ENCODE data around the gene HSPD1. TPM values are rescaled to one million over a fixed set of nuclear protein-coding genes. Genes with fewer than 3 reads are reported as not detected.

HSPD1 gene
- total RNA-seq = 146 TPM

DNA sequence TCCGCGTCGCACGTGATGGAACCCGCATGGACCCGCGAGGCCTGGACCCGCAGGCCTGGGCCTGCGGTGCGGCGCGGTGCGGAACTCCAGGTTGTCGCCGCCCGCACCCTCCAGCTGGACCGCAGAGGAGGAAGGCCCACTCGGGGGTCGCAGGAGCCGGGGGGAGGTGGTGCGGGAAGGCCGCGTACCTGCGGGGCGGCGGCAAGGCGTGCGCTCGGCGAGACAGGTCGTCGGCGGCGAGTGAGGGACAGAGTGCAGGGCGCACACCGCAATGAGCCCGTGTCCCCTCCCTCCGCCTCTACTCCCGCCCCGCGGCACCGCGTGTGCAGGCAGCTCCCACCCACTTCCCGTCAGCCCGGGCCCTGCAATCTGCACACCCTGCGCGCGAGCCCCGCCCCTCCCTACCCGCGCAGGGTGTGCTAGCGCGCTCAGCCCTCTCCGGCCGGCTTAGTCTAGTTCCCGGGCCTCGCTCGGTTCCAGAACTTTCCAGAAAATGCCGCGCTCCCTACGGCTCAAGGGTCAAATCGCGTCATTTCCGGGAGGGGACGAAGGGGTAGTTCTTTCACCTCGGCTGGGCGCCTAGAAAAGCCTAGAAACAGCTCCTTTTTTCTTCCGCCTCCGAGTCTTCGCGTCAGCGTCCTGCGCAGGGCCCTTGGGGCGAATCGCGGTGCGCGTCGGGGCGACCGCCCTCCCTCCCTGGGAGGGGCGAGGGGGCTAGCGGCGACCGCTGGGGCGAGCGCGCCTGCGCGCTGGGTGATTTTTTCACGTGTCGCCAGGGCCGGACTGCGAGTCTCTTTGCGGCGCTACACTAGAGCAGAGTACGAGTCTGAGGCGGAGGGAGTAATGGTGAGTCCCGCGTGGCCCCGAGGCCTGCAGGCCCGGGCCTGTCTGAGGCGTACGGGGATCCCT is at the start of gene HSPD1, which contains the start of gene HSPE1:
HSPD1 (minus strand) TSS at position 247 of the 909 bp plus-strand sequence. CDS start 992 bp downstream, outside the sequence.
HSPE1 (plus strand) TSS at position 786 of the 909 bp plus-strand sequence; CDS start at position 844, 58 bp downstream.
- peaks cover 31 to 47% (median 35%) of the 10 kb centered on the region in 3 donors for H3K4me1 ChIP-seq (ENCODE audit: control insufficient read depth in 3 of 3, insufficient read depth in 3 of 3, low read length in 3 of 3)
- H3K36me3 ChIP-seq (ENCODE audit: control insufficient read depth in 3 of 3, insufficient read depth in 3 of 3, low read length in 3 of 3) = peaks cover 24 to 41% (median 36%) of the 10 kb centered on the region in 3 donors
- H3K27ac ChIP-seq (ENCODE audit: low read depth, low read length) = peak within 1 kb of the TSS; percentile 95
- H3K27me3 ChIP-seq (ENCODE audit: control insufficient read depth in 3 of 3, insufficient read depth in 3 of 3, low read length in 3 of 3) = no peaks in the 10 kb centered on the region
- peak within 1 kb of the TSS; percentile 89 to 97 (median 90) for H3K4me3 ChIP-seq (ENCODE audit: low read length in 3 of 3)
- H3K9ac ChIP-seq (ENCODE audit: low read depth in 1 of 3, low read length in 3 of 3) = peak within 1 kb of the TSS; percentile 94 to 97 (median 95)
- no peaks in the 10 kb centered on the region for H3K9me3 ChIP-seq (ENCODE audit: control insufficient read depth in 3 of 3, low read length in 3 of 3)

DNA sequence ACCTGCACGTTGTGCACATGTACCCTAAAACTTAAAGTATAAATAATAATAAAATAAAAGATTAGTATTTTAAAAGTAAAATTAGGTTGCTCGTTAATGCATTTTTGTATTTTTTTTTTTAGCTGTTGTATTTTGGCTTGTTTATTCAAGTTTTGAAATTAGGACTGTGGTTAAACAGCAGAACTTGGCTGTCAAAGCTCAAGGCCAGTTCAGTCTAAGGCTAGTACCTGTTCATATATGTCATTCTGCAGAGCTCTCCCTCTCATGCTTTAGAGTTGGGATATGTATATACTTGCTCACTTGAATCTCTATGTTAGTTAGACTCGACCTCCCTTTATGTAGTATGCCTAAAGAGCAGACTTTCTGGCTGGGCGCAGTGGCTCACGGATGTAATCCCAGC is 48.9 kb upstream of the HSPD1 start:
- no peaks in the 10 kb centered on the region for H3K27me3 ChIP-seq (ENCODE audit: control insufficient read depth in 3 of 3, insufficient read depth in 3 of 3, low read length in 3 of 3)
- H3K9ac ChIP-seq (ENCODE audit: low read depth in 1 of 3, low read length in 3 of 3) = no peak overlapping the region
- peaks cover 13 to 28% (median 15%) of the 10 kb centered on the region in 3 donors for H3K36me3 ChIP-seq (ENCODE audit: control insufficient read depth in 3 of 3, insufficient read depth in 3 of 3, low read length in 3 of 3)
- no peaks in the 10 kb centered on the region for H3K9me3 ChIP-seq (ENCODE audit: control insufficient read depth in 3 of 3, low read length in 3 of 3)
- no peak overlapping the region for H3K4me3 ChIP-seq (ENCODE audit: low read length in 3 of 3)
- no peak overlapping the region for H3K27ac ChIP-seq (ENCODE audit: low read depth, low read length)
- no peaks in the 10 kb centered on the region for H3K4me1 ChIP-seq (ENCODE audit: control insufficient read depth in 3 of 3, insufficient read depth in 3 of 3, low read length in 3 of 3)

DNA sequence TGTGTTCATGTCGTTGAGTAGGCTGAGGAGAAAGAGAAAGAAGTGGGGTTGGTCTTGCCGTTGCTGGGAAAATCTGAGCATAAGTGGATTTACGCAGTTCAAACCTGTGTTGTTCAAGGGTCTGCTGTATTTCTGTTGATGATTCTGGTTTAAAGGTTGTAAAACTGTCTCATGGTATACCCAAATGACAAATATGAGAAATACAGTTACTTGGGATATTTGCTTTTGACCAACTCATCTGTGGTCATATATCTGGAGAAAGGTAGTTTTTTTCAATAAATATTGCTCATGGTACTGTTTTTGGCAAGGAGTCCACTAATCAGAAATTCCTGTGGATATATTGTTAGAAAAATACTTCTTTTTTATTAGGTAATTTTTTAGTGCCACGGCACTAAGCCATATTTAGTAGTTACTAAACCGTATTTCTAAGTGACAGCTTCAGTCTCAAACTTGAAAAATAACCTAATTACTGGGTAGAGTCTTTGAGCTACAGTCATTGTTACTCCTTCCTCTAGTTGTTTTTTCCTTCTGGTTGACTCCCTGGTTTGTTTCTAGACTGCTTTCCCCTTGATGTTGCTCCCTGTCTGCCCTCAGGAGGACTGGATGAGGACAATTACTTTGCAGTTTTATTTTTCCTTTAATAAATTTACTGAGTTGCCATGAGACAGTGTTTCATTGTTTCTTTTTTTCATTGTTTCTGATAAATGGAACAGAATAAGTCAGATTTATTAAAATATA is 47.7 kb upstream of the HSPD1 start:
- Histone ChIP-seq H3K27ac (ENCODE audit: low read depth, low read length) (no peak overlapping the region), H3K9ac (ENCODE audit: low read depth in 1 of 3, low read length in 3 of 3) (no peak overlapping the region), H3K4me3 (ENCODE audit: low read length in 3 of 3) (no peak overlapping the region), H3K36me3 (ENCODE audit: control insufficient read depth in 3 of 3, insufficient read depth in 3 of 3, low read length in 3 of 3) (peaks cover 11 to 34% (median 25%) of the 10 kb centered on the region in 3 donors), H3K4me1 (ENCODE audit: control insufficient read depth in 3 of 3, insufficient read depth in 3 of 3, low read length in 3 of 3) (no peaks in the 10 kb centered on the region), H3K27me3 (ENCODE audit: control insufficient read depth in 3 of 3, insufficient read depth in 3 of 3, low read length in 3 of 3) (no peaks in the 10 kb centered on the region), H3K9me3 (ENCODE audit: control insufficient read depth in 3 of 3, low read length in 3 of 3) (no peaks in the 10 kb centered on the region)

DNA sequence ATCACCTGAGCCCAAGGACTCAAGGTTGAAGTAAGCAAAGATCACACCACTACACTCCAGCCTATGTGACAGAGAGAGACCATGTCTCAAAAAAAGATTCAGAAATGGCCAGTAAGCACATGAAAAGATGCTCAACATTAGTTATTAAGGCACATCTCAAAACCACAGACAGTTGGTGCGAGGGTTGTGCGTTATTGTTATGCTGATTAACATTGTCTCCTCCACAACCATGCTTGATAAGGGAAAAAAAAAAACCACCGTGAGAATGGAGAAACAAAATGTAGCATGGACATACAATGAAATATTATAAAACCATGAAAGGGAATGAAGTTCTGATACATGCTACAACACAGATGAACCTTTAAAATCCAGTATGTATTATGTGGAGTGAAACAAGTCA is 43.6 kb upstream of the HSPD1 start:
- Histone ChIP-seq H3K36me3 (ENCODE audit: control insufficient read depth in 3 of 3, insufficient read depth in 3 of 3, low read length in 3 of 3) (peaks cover 8 to 32% (median 29%) of the 10 kb centered on the region in 3 donors), H3K4me3 (ENCODE audit: low read length in 3 of 3) (no peak overlapping the region), H3K4me1 (ENCODE audit: control insufficient read depth in 3 of 3, insufficient read depth in 3 of 3, low read length in 3 of 3) (no peaks in the 10 kb centered on the region)

DNA sequence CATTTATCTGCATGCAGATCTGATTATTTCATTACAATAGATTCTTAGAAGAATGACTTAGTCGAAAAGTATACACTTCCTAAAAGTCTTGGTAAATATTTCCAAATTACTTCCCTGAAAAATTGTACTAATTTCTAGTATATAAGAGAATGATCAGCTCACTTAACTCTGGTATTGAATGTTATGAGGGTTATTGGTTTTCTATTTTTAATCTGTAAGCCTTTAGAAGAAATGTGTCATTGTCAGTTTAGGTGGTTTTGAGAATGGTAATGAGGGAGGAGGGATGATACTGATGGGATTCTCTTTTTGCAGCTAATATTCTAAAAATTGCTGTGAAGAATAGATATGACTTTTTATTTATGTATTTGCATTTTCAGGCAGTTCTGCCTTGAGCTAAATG is 40.1 kb upstream of the HSPD1 start:
- Histone ChIP-seq H3K9me3 (ENCODE audit: control insufficient read depth in 3 of 3, low read length in 3 of 3) (no peaks in the 10 kb centered on the region), H3K36me3 (ENCODE audit: control insufficient read depth in 3 of 3, insufficient read depth in 3 of 3, low read length in 3 of 3) (peaks cover 13 to 44% (median 41%) of the 10 kb centered on the region in 3 donors), H3K4me3 (ENCODE audit: low read length in 3 of 3) (no peak overlapping the region), H3K9ac (ENCODE audit: low read depth in 1 of 3, low read length in 3 of 3) (no peak overlapping the region), H3K4me1 (ENCODE audit: control insufficient read depth in 3 of 3, insufficient read depth in 3 of 3, low read length in 3 of 3) (no peaks in the 10 kb centered on the region), H3K27me3 (ENCODE audit: control insufficient read depth in 3 of 3, insufficient read depth in 3 of 3, low read length in 3 of 3) (no peaks in the 10 kb centered on the region), H3K27ac (ENCODE audit: low read depth, low read length) (no peak overlapping the region)

More for the DNA sequence above, 43.6 kb upstream of the HSPD1 start:
- H3K27me3 ChIP-seq (ENCODE audit: control insufficient read depth in 3 of 3, insufficient read depth in 3 of 3, low read length in 3 of 3) = no peaks in the 10 kb centered on the region
- H3K27ac ChIP-seq (ENCODE audit: low read depth, low read length) = no peak overlapping the region
- no peaks in the 10 kb centered on the region for H3K9me3 ChIP-seq (ENCODE audit: control insufficient read depth in 3 of 3, low read length in 3 of 3)
- H3K9ac ChIP-seq (ENCODE audit: low read depth in 1 of 3, low read length in 3 of 3) = no peak overlapping the region

DNA sequence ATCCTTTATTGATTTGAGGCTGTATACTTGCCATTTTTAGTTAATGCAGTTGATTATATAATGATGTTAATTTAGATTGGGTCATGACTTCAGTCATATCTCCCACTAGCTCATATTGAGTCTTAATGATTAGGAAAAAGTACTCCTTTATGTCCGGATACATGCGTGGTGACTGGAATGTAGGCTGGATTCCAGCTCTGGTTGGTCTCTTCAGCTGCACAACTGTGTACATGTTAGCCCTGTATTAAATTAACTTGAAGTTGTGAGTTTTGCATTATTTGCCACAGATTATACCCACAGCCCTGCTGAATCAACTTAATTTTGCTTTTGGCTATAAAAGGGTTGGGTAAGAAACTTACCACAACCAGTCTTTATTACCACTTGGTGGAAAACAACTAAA is 38.8 kb upstream of the HSPD1 start:
- Histone ChIP-seq H3K27ac (ENCODE audit: low read depth, low read length) (no peak overlapping the region), H3K9me3 (ENCODE audit: control insufficient read depth in 3 of 3, low read length in 3 of 3) (no peaks in the 10 kb centered on the region), H3K4me3 (ENCODE audit: low read length in 3 of 3) (no peak overlapping the region), H3K36me3 (ENCODE audit: control insufficient read depth in 3 of 3, insufficient read depth in 3 of 3, low read length in 3 of 3) (peaks cover 4 to 40% (median 36%) of the 10 kb centered on the region in 3 donors), H3K9ac (ENCODE audit: low read depth in 1 of 3, low read length in 3 of 3) (no peak overlapping the region), H3K4me1 (ENCODE audit: control insufficient read depth in 3 of 3, insufficient read depth in 3 of 3, low read length in 3 of 3) (no peaks in the 10 kb centered on the region), H3K27me3 (ENCODE audit: control insufficient read depth in 3 of 3, insufficient read depth in 3 of 3, low read length in 3 of 3) (no peaks in the 10 kb centered on the region)

DNA sequence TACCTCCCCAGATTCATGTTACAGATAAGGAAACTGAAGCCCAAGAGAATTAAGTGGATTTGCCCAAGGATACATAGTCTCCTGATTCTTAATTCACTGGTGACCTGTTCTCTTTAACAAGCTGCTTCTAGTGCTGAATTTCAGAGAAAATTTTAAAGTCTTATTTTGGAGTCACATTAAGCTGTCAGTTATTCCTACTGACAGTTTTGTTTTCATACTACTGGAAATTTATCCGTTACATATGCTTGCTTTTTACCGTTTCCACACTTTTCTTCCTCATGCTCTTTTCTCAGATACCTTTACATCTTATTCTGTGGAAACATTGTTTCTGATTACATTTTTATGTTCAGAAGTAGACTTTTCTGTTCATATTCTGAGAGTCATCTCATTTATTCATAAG is 17.5 kb upstream of the HSPD1 start:
- Histone ChIP-seq H3K4me3 (ENCODE audit: low read length in 3 of 3) (peak overlapping the region; percentile 87 to 96 (median 90)), H3K27ac (ENCODE audit: low read depth, low read length) (no peak overlapping the region), H3K36me3 (ENCODE audit: control insufficient read depth in 3 of 3, insufficient read depth in 3 of 3, low read length in 3 of 3) (no peaks in the 10 kb centered on the region), H3K9ac (ENCODE audit: low read depth in 1 of 3, low read length in 3 of 3) (peak overlapping the region; percentile 36 to 93 (median 85)), H3K4me1 (ENCODE audit: control insufficient read depth in 3 of 3, insufficient read depth in 3 of 3, low read length in 3 of 3) (peaks cover 5 to 16% (median 8%) of the 10 kb centered on the region in 3 donors), H3K27me3 (ENCODE audit: control insufficient read depth in 3 of 3, insufficient read depth in 3 of 3, low read length in 3 of 3) (no peaks in the 10 kb centered on the region), H3K9me3 (ENCODE audit: control insufficient read depth in 3 of 3, low read length in 3 of 3) (no peaks in the 10 kb centered on the region)

DNA sequence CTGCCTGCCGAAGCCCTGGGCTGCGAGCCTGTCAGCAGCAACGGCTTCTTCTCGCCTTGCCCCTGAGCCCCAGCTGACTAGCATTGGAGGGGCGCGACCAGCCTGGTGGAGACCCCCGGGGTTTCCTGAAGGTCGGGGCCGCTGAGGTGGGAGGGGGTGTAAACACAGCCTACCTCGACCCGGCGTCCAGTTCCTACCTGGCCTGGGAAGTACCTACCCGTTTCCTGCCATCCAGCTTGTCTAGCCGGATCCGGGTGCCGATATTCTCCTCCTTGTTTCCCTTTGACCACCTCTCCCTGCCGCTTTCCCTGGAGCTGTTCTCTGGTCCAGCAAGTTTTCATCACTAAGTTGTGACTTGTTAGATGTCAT is 16.7 kb upstream of the HSPD1 start:
- H3K9ac ChIP-seq (ENCODE audit: low read depth in 1 of 3, low read length in 3 of 3) = peak overlapping the region; percentile 82 to 93 (median 85)
- peak overlapping the region; percentile 87 to 96 (median 90) for H3K4me3 ChIP-seq (ENCODE audit: low read length in 3 of 3)
- no peaks in the 10 kb centered on the region for H3K27me3 ChIP-seq (ENCODE audit: control insufficient read depth in 3 of 3, insufficient read depth in 3 of 3, low read length in 3 of 3)
- H3K4me1 ChIP-seq (ENCODE audit: control insufficient read depth in 3 of 3, insufficient read depth in 3 of 3, low read length in 3 of 3) = peaks cover 5 to 16% (median 8%) of the 10 kb centered on the region in 3 donors
- H3K27ac ChIP-seq (ENCODE audit: low read depth, low read length) = peak overlapping the region; percentile 96
- H3K36me3 ChIP-seq (ENCODE audit: control insufficient read depth in 3 of 3, insufficient read depth in 3 of 3, low read length in 3 of 3) = no peaks in the 10 kb centered on the region
- no peaks in the 10 kb centered on the region for H3K9me3 ChIP-seq (ENCODE audit: control insufficient read depth in 3 of 3, low read length in 3 of 3)

DNA sequence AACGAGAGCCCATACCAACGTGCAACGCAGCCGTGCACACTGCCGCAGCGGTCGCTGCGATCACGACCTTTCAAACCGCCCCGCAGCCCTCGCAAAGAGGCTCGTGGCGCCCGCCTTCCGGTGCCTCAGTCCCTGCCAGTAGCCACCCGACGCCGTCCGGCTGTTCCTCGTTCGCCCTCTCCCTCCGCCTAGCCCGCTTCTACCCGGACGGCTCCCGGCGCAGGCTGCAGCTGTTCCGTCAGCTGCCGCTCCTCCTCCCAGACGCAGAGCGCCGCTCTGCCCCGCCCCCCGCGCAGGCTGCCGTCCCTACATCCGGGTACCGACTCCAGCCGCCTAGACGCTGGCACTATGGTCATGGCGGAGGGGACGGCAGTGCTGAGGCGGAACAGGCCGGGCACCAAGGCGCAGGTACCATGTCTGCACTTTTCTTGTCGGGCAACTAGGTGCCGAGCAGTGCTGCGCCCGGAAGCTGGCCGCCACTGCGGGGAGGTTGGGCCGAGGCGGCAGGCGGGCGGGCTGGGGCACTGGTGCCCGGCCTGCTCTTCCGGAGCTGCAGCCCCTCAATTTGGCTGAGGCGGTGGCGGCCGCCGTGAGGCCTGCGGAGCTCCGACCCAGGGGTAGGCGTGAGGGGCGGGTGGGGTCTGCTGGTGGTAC is 16.2 kb upstream of the HSPD1 start, which contains the start of gene MOB4:
MOB4 (plus strand) TSS at position 328 of the 654 bp plus-strand sequence; CDS start at position 349, 21 bp downstream.
- H3K9me3 ChIP-seq (ENCODE audit: control insufficient read depth in 3 of 3, low read length in 3 of 3) = no peaks in the 10 kb centered on the region
- H3K27ac ChIP-seq (ENCODE audit: low read depth, low read length) = peak within 1 kb of the TSS; percentile 96
- H3K9ac ChIP-seq (ENCODE audit: low read depth in 1 of 3, low read length in 3 of 3) = peak within 1 kb of the TSS; percentile 85 to 99 (median 93)
- peaks cover 5 to 16% (median 8%) of the 10 kb centered on the region in 3 donors for H3K4me1 ChIP-seq (ENCODE audit: control insufficient read depth in 3 of 3, insufficient read depth in 3 of 3, low read length in 3 of 3)
- no peaks in the 10 kb centered on the region for H3K36me3 ChIP-seq (ENCODE audit: control insufficient read depth in 3 of 3, insufficient read depth in 3 of 3, low read length in 3 of 3)
- no peaks in the 10 kb centered on the region for H3K27me3 ChIP-seq (ENCODE audit: control insufficient read depth in 3 of 3, insufficient read depth in 3 of 3, low read length in 3 of 3)
- peak within 1 kb of the TSS; percentile 87 to 96 (median 90) for H3K4me3 ChIP-seq (ENCODE audit: low read length in 3 of 3)
